ENCODE results near the gene ZNF808.
"Not testable (repeated sequence)": the region's sequence is repeated elsewhere in the genome, so short reads cannot be mapped to it uniquely, and the experiment has no call there.

ZNF808 gene

GRCh38 chr19:52527134-52527955 lies at the start of gene ZNF808:
Gene ZNF808, plus strand, starts transcription at chr19:52527668. Its CDS starts 15,617 bp downstream, at chr19:52543285.
- peak; percentile 95 for DNase-seq

- not testable (repeated sequence) for DNase-seq
These were observed 43.2 kb upstream of the ZNF808 start for GRCh38 chr19:52484111-52484743.

DNA sequence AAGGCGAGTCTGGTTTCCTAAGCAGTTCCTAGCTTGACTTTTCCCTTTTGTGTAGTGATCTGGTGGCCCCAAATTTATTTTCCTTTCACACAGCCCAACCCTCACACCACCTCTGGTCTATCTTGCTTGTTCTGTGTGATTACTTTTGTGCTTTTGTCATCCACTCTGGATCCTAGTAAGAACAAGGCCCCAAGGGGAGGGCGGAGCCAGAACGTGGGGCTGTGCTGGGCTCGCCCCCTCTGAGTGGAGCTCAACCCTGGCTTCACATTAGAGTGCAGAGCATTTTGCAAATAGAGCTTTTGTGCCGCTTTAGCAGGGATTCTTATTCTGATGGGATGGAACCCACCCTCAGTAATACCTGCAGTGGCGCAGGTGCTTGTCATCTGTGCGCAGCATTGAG lies 42.4 kb upstream of the ZNF808 start:
- not testable (repeated sequence) for DNase-seq

GRCh38 chr19:52485561-52486240 lies 41.8 kb upstream of the ZNF808 start:
- DNase-seq: not testable (repeated sequence)

DNA sequence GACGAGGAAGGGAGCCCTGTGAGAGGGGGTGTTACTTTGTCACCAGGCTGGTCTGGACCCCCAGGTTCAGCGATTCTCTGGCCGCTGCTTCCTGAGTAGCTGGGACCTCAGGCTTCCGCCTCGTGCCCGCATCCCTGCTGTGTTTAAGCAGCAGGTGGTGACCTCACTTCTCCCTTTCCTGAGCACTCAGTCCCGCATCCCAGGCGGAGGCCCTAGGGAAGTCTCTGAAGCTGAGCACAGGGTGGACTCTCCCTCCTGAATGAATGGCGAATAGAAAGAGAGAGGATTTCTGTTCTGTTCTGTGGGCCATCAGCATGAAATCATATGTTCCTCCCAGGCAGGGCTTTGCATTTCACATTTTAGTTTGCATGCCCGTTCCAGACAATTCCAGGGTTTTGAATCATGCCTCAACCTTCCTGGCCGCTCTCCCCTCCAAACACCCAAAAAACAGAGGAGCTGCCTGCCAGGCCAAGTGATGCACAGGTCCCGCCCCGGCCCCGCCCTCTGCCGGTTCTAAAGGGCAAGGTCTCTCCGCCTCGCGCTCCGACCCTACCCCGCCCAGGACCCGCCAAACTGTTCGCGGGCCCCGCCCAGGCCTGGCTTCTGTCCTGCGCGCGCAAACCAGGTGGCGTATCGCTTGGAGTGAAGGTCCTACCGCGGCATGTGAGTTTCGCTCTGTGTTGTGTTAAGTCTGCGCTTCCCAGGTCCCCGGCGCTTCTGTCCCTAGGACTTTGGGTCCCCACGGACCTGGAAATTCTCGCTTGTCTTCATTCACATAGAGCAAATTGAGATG lies 35.1 kb upstream of the ZNF808 start:
- DNase-seq: peak; percentile 0

GRCh38 chr19:52492994-52493470 lies 34.4 kb upstream of the ZNF808 start:
- no peak for DNase-seq

DNA sequence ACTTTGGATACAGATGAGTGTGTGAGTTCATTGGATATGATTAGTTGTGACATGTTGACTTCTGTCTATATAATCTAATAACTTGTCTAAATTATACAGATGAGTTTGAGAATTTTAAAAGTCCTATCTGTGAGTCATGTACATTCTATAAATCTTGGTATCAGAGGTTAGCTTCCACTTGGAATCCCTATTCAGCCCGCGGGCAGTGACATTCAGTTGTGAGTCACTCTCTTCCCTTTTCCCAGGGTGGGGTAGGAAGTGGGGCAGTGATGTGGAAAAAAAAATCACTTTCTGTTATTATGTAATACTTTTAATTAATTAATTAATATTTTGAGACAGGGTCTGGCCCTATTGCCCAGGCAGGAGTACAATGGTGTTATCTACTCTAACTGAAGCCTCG lies 33.0 kb upstream of the ZNF808 start:
- no peak for DNase-seq

- DNase-seq: no peak
These were observed 28.9 kb upstream of the ZNF808 start for GRCh38 chr19:52498571-52498970.

DNA sequence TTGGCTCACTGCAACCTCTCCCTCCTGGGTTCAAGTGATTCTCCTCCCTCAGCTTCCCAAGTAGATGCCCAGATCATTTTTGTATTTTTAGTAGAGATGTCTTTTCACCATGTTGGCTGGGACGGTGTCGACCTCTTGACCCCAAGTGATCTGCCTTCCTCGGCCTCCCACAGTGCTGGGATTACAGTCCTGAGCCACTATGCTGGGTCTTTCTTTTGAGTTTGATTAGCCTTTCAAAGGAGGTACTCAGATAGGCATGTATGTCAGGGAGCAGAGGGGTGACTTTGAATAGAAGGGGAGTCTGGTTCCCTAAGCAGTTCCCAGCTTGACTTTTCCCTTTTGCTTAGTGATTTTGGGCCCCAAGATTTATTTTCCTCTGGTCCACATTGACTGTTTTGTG lies 27.0 kb upstream of the ZNF808 start:
- not testable (repeated sequence) for DNase-seq

DNA sequence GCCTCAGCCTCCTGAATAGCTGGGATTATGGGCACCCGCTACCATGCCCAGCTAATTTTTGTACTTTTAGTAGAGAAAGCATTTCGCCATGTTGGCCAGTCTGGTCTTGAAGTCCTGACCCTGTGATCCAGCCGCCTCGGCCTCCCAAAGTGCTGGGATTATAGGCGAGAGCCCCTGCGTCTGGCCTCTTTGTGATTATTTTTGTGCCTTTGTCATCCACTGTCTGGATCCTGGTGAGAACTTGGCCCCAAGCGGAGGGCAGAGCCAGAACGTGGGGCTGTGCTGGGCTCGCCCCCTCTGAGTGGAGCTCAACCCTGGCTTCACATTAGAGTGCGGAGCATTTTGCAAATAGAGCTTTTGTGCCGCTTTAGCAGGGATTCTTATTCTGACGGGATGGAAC lies 26.5 kb upstream of the ZNF808 start:
- DNase-seq: not testable (repeated sequence)

GRCh38 chr19:52507266-52507665 lies 20.2 kb upstream of the ZNF808 start:
- DNase-seq: no peak

- DNase-seq: no peak
These were observed 11.3 kb upstream of the ZNF808 start for GRCh38 chr19:52516191-52516590.

- no peak for DNase-seq
These were observed 8.8 kb upstream of the ZNF808 start for GRCh38 chr19:52518646-52519045.

- not testable (repeated sequence) for DNase-seq
These were observed 8.3 kb upstream of the ZNF808 start for GRCh38 chr19:52519175-52519574.

- no peak for DNase-seq
These were observed 7.5 kb upstream of the ZNF808 start for GRCh38 chr19:52520013-52520412.

- DNase-seq: no peak
These were observed 4.9 kb upstream of the ZNF808 start for GRCh38 chr19:52522551-52522950.

DNA sequence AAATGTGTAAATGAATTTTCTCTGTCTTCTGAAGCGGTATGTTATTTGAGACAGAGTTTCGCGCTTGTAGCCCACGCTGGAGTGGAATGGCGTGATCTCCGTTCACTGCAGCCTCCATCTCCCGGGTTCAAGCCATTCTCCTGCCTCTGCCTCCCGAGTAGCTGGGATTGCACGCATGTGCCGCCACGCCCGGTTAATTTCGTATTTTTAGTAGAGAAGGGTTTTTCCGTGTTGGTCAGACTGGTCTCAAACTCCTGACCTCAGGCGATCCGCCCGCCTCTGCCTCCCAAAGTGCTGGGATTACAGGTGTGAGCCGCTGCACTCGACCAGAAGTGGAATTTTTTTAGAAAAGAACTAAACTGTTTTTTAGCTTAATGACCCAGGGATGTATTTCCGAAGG lies 3.4 kb upstream of the ZNF808 start:
- no peak for DNase-seq

GRCh38 chr19:52527956-52528351 lies 486 bp downstream of the ZNF808 start:
- DNase-seq: no peak

DNA sequence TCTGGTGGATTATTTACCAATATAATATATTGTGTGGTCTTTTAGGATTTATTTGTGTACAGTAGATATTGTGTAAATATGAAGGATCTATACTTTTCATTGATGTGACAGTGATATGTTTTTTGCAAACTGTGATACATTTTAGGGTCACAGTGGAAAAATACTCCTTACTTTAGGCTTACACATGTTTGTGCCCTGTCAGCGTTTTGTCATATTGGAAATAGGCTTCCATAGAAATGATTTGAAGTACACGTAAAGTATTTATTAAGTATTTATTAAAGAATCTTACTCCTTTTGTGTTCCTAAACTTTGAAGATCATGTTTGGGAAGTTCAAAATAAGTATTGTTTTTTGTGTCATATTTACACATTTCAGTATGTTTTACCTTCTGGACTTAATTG lies 5.0 kb downstream of the ZNF808 start:
- no peak for DNase-seq

DNA sequence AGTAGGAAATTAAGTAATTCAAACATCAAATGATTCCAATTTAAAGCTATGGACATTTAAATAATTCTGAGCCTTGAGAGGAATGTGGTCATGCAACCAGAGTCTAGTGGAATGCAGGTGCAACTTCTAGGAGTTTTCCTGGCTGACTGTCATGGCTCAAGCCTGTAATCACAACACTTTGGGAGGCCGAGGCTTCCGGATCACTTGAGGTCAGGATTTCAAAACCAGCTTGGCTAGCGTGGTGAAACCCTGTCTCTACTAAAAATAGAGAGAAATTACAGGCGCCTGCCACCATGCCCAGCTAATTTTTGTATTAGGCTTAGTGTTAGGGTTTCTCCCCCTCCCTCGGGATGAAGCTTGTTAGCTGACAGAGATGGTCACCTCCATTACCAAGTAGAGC lies 6.4 kb downstream of the ZNF808 start:
- DNase-seq: no peak

- not testable (repeated sequence) for DNase-seq
These were observed 7.9 kb downstream of the ZNF808 start for GRCh38 chr19:52535385-52535770.

GRCh38 chr19:52535771-52536447 lies 8.4 kb downstream of the ZNF808 start:
- DNase-seq: peak; percentile 86
